H1 (cell line): Measurements from ENCODE around the gene RPRML. TPM values are rescaled to one million over a fixed set of nuclear protein-coding genes. Genes with fewer than 3 reads are reported as not detected.

ENCODE experiments used
- CTCF ChIA-PET: fragments of 300-600 bp; sonication (Branson Sonifier 250); formaldehyde crosslinking; loops from one replicate; lab custom pipeline; 2021; ENCODE audit not compliant: partially characterized antibody; lab: Charles Lee
- POLR2A ChIA-PET: fragments of 300-600 bp; sonication (Branson Sonifier 250); formaldehyde crosslinking; loops from one replicate; lab custom pipeline; 2021; ENCODE audit warnings: inconsistent platforms; ENCODE audit not compliant: partially characterized antibody; lab: Charles Lee
- DNase-seq, 2 experiments: peaks; one replicate each; pipeline versions ENCODE4 v3.0.0 to v3.0.0-alpha.2; 2010 to 2022; ENCODE audit warnings: low spot score in 2 of 2, low read depth in 1 of 2, mixed read lengths in 1 of 2
- FAIRE-seq: peaks from 2 replicates; lab custom pipeline; 2011; peaks lifted over from hg19 to GRCh38; lab: Jason Lieb, UNC
- H2AFZ ChIP-seq: 2 replicates; pipeline ENCODE4 v1.8.1; 2012; ENCODE audit warnings: low read length, inconsistent platforms
- H2AK5ac ChIP-seq: 2 replicates; pipeline ENCODE4 v1.6.1; 2013; ENCODE audit warnings: low read depth, low read length
- H2BK120ac ChIP-seq: replicated peaks from 2 replicates; pipeline ENCODE3; 2013; ENCODE audit warnings: low read depth, low read length, inconsistent platforms
- H2BK12ac ChIP-seq: 2 replicates; pipeline ENCODE4 v1.6.1; 2013; ENCODE audit warnings: low read depth, low read length
- H2BK15ac ChIP-seq: 2 replicates; pipeline ENCODE4 v1.6.1; 2013; ENCODE audit warnings: low read length
- H2BK20ac ChIP-seq: 2 replicates; pipeline ENCODE4 v1.6.1; 2013; ENCODE audit warnings: low read length
- H2BK5ac ChIP-seq: 2 replicates; pipeline ENCODE4 v1.6.1; 2013; ENCODE audit warnings: low read depth, low read length
- H3K14ac ChIP-seq: 2 replicates; pipeline ENCODE4 v1.6.1; 2013; ENCODE audit warnings: inconsistent platforms; ENCODE audit not compliant: insufficient read length
- H3K18ac ChIP-seq: 2 replicates; pipeline ENCODE4 v1.6.1; 2013; ENCODE audit warnings: low read length; ENCODE audit errors: extremely low read depth
- H3K23ac ChIP-seq: 2 replicates; pipeline ENCODE4 v1.6.1; 2013; ENCODE audit warnings: inconsistent platforms; ENCODE audit not compliant: insufficient read length
- H3K23me2 ChIP-seq: 2 replicates; pipeline ENCODE4 v1.6.1; 2013; ENCODE audit warnings: low read depth, low read length
- H3K27ac ChIP-seq: 2 replicates; pipeline ENCODE4 v1.6.1; 2011; ENCODE audit warnings: low read depth, low read length, inconsistent platforms
- H3K27me3 ChIP-seq, 4 experiments: replicated peaks in 1 of 4; 1 replicate in 1 of 4; 2 replicates in 3 of 4; pipeline versions ENCODE4 v1.6.1 to v1.8.1; 2011 to 2013; ENCODE audit warnings: low read length in 3 of 4, mild to moderate bottlenecking in 3 of 4, inconsistent platforms in 2 of 4, mixed read lengths in 2 of 4, moderate library complexity in 1 of 4; ENCODE audit not compliant: control insufficient read depth in 3 of 4, insufficient read depth in 3 of 4; ENCODE audit errors: extremely low read depth in 1 of 4
- H3K36me3 ChIP-seq, 4 experiments: 2 replicates each; pipeline versions ENCODE4 v1.6.1 to v1.8.1; 2011 to 2013; ENCODE audit warnings: mild to moderate bottlenecking in 4 of 4, low read length in 3 of 4, moderate library complexity in 2 of 4, control low read depth in 1 of 4, inconsistent platforms in 1 of 4; ENCODE audit not compliant: insufficient read depth in 4 of 4, control insufficient read depth in 2 of 4
- H3K4ac ChIP-seq: replicated peaks from 2 replicates; pipeline ENCODE3; 2013; ENCODE audit warnings: low read length, low read depth, mixed read lengths, inconsistent platforms; ENCODE audit not compliant: insufficient read length
- H3K4me1 ChIP-seq, 4 experiments: replicated peaks in 1 of 4; 1 replicate in 1 of 4; 2 replicates in 3 of 4; pipeline versions ENCODE4 v1.6.1 to v1.8.1; 2011 to 2013; ENCODE audit warnings: low read length in 3 of 4, inconsistent platforms in 2 of 4, mixed read lengths in 1 of 4; ENCODE audit not compliant: insufficient read depth in 4 of 4, control insufficient read depth in 3 of 4
- H3K4me2 ChIP-seq, 2 experiments: 2 replicates each; pipeline versions ENCODE4 v1.6.1 to v1.8.1; 2011 to 2013; ENCODE audit warnings: low read depth in 2 of 2, low read length in 2 of 2, control low read depth in 1 of 2, inconsistent platforms in 1 of 2, mild to moderate bottlenecking in 1 of 2; ENCODE audit not compliant: insufficient read depth in 1 of 2
- H3K4me3 ChIP-seq, 4 experiments: fragments of 200-600, 300-600 bp in 1 of 4; sonication (generic), shearing (Covaris generic), sonication (Bioruptor Twin) in 1 of 4; 2 replicates each; pipeline versions ENCODE4 v1.5.1 to v1.8.1; 2011 to 2016; ENCODE audit warnings: low read length in 4 of 4, low read depth in 3 of 4, control low read depth in 2 of 4, inconsistent platforms in 2 of 4, mild to moderate bottlenecking in 2 of 4, mixed read lengths in 1 of 4, moderate library complexity in 1 of 4; ENCODE audit not compliant: insufficient read depth in 2 of 4; ENCODE audit errors: extremely low read depth in 1 of 4
- H3K56ac ChIP-seq: replicated peaks from 2 replicates; pipeline ENCODE3; 2013; ENCODE audit warnings: low read depth, mild to moderate bottlenecking, mixed read lengths, low read length, inconsistent platforms; ENCODE audit not compliant: insufficient read length
- H3K79me1 ChIP-seq: 2 replicates; pipeline ENCODE4 v1.6.1; 2013; ENCODE audit warnings: low read depth, low read length, control low read depth
- H3K79me2 ChIP-seq, 2 experiments: 2 replicates each; pipeline versions ENCODE4 v1.6.1 to v1.8.1; 2012 to 2013; ENCODE audit warnings: low read length in 2 of 2, mild to moderate bottlenecking in 2 of 2, inconsistent platforms in 1 of 2; ENCODE audit not compliant: insufficient read depth in 2 of 2, control insufficient read depth in 1 of 2
- H3K9ac ChIP-seq, 4 experiments: replicated peaks in 1 of 4; 1 replicate in 1 of 4; 2 replicates in 3 of 4; pipeline versions ENCODE4 v1.6.1 to v1.8.1; 2011 to 2013; ENCODE audit warnings: low read depth in 3 of 4, low read length in 3 of 4, control low read depth in 2 of 4, mild to moderate bottlenecking in 2 of 4, moderate library complexity in 2 of 4, inconsistent platforms in 1 of 4; ENCODE audit errors: extremely low read depth in 1 of 4
- H3K9me3 ChIP-seq, 2 experiments: 2 replicates each; pipeline versions ENCODE4 v1.6.1 to v1.8.1; 2012 to 2013; ENCODE audit warnings: mild to moderate bottlenecking in 2 of 2, moderate library complexity in 2 of 2, control low read depth in 1 of 2, inconsistent platforms in 1 of 2, low read depth in 1 of 2, low read length in 1 of 2, mixed read lengths in 1 of 2; ENCODE audit not compliant: insufficient read depth in 2 of 2
- H4K20me1 ChIP-seq, 2 experiments: replicated peaks in 1 of 2; 2 replicates each; pipeline versions ENCODE3 to v1.8.1; 2011 to 2013; ENCODE audit warnings: inconsistent platforms in 2 of 2, low read length in 2 of 2, mild to moderate bottlenecking in 1 of 2; ENCODE audit not compliant: insufficient read depth in 2 of 2, control insufficient read depth in 1 of 2
- H4K5ac ChIP-seq: 2 replicates; pipeline ENCODE4 v1.6.1; 2013; ENCODE audit warnings: low read length, low read depth, mixed read lengths, inconsistent platforms; ENCODE audit not compliant: insufficient read length
- H4K8ac ChIP-seq: 2 replicates; pipeline ENCODE4 v1.8.0; 2013; ENCODE audit warnings: mild to moderate bottlenecking, moderate library complexity, low read length, inconsistent platforms; ENCODE audit not compliant: insufficient read depth; ENCODE audit errors: extremely low read depth
- H4K91ac ChIP-seq: replicated peaks from 2 replicates; pipeline ENCODE3; 2013; ENCODE audit warnings: low read length, mixed read lengths, inconsistent platforms; ENCODE audit not compliant: insufficient read length
- GTF2F1 ChIP-seq: IDR thresholded peaks from 2 replicates; pipeline ENCODE4 v1.6.1; 2012; ENCODE audit warnings: low read depth, low read length, improper control_type of control experiment, borderline replicate concordance
- POLR2A ChIP-seq, 2 experiments: IDR thresholded peaks; 1 replicate in 1 of 2; 2 replicates in 1 of 2; pipeline ENCODE4 v1.6.1; 2011; ENCODE audit warnings: low read depth in 2 of 2, low read length in 2 of 2, mild to moderate bottlenecking in 2 of 2; ENCODE audit errors: control extremely low read depth in 1 of 2
- RNF2 ChIP-seq: fragments of 200-900, 300-1000 bp; sonication (generic); IDR thresholded peaks from 2 replicates; pipeline ENCODE4 v1.7.1; 2016; ENCODE audit warnings: borderline replicate concordance, low read depth, mild to moderate bottlenecking, antibody characterized with exemption, low read length; ENCODE audit not compliant: poor library complexity, severe bottlenecking; ENCODE audit errors: missing control alignments
- SIN3A ChIP-seq, 2 experiments: IDR thresholded peaks in 1 of 2; conservative IDR thresholded peaks in 1 of 2; 2 replicates each; pipeline ENCODE4 v1.6.1; 2011 to 2012; ENCODE audit warnings: low read length in 2 of 2, improper control_type of control experiment in 1 of 2, low read depth in 1 of 2, mild to moderate bottlenecking in 1 of 2
- SIX5 ChIP-seq: IDR thresholded peaks from 2 replicates; pipeline ENCODE4 v1.6.1; 2011; ENCODE audit warnings: mild to moderate bottlenecking, low read depth, low read length
- polyA plus RNA-seq, 7 experiments: library from polyadenylated mRNA; depleted of rRNA in 3 of 7; stranded (reverse) in 5 of 7; unstranded in 2 of 7; fragments of >200 nt in 5 of 7; fragments of 200-250 nt in 2 of 7; gene quantifications; 1 replicate in 5 of 7; 2 replicates in 1 of 7; 4 replicates in 1 of 7; pipeline versions ENCODE4 v1.2.1 to v1.2.3, GENCODE V29; 2011 to 2013; ENCODE audit warnings: missing spikeins in 2 of 7, mixed read lengths in 2 of 7
- total RNA-seq: library from RNA; stranded (reverse); fragmentation: NEBNext Ultra II Directional; extraction: Animal tissue kit (Norgen Biotek cat#: 25700); gene quantifications from 2 replicates; pipeline ENCODE4 v1.2.1, GENCODE V29; 2021
- TF ChIP-seq, protein P1 (sequence below), 3 experiments: IDR thresholded peaks; 1 replicate in 2 of 3; 2 replicates in 1 of 3; pipeline versions ENCODE4 v1.5.1 to v1.6.1; 2011; ENCODE audit warnings: low read length in 3 of 3, mild to moderate bottlenecking in 3 of 3, inconsistent platforms in 2 of 3, low read depth in 1 of 3, moderate library complexity in 1 of 3; ENCODE audit not compliant: insufficient read depth in 1 of 3; ENCODE audit errors: control extremely low read depth in 1 of 3

Gene RPRML
- total and polyA plus RNA-seq, 2 of the 8 experiments (the other 6 are each of a cell fraction or from before 2014, with no cell fraction given), result 3.5 to 5.5 TPM

DNA sequence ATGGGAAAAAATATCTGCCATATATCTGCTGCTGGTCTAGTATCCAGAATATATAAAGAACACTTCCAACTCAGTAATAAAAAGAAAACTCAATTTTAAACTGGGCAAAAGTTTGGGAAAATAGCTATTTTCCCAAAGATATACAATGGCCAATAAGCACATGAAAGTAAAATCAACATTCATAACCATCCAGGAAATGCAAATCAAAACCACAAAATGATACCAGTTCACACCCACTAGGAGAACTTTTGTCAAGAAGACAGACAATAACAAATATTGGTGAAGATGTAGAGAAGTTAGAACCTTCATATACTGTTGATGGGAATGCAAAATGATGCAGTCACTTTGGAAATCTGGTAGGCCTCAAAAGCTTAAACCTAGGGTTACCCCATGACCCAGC, 33.4 kb upstream of the RPRML start:
- H3K9ac ChIP-seq, result no peak overlapping the region
- H3K27ac ChIP-seq, result no peak overlapping the region
- H3K4me3 ChIP-seq, result no peak overlapping the region
- H4K5ac ChIP-seq, result no peak overlapping the region
- no peaks in the 10 kb centered on the region for H4K20me1 ChIP-seq
- no peaks in the 10 kb centered on the region for H3K36me3 ChIP-seq
- no peak overlapping the region for H4K8ac ChIP-seq
- H3K56ac ChIP-seq, result no peak overlapping the region
- no peak overlapping the region for H3K14ac ChIP-seq
- no peak overlapping the region for H2AK5ac ChIP-seq
- no peak overlapping the region for H2BK120ac ChIP-seq
- no peak overlapping the region for H2BK12ac ChIP-seq
- POLR2A ChIA-PET, result no interaction called here
- H2BK20ac ChIP-seq, result no peak overlapping the region
- TF ChIP-seq, protein P1, sequence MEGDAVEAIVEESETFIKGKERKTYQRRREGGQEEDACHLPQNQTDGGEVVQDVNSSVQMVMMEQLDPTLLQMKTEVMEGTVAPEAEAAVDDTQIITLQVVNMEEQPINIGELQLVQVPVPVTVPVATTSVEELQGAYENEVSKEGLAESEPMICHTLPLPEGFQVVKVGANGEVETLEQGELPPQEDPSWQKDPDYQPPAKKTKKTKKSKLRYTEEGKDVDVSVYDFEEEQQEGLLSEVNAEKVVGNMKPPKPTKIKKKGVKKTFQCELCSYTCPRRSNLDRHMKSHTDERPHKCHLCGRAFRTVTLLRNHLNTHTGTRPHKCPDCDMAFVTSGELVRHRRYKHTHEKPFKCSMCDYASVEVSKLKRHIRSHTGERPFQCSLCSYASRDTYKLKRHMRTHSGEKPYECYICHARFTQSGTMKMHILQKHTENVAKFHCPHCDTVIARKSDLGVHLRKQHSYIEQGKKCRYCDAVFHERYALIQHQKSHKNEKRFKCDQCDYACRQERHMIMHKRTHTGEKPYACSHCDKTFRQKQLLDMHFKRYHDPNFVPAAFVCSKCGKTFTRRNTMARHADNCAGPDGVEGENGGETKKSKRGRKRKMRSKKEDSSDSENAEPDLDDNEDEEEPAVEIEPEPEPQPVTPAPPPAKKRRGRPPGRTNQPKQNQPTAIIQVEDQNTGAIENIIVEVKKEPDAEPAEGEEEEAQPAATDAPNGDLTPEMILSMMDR (IDR thresholded peaks at IDR 0.05; ENCODE audit: control extremely low read depth in 1 of 3, insufficient read depth in 1 of 3, low read depth in 1 of 3, low read length in 3 of 3), result no peak
- no peak for TF ChIP-seq SIN3A (conservative IDR thresholded peaks at IDR 0.05 in 1 of 2, IDR thresholded peaks at IDR 0.05 in 1 of 2; ENCODE audit: low read depth in 1 of 2, low read length in 2 of 2)
- TF ChIP-seq SIX5, result no peak
- no peak for TF ChIP-seq RNF2
- no peak for TF ChIP-seq GTF2F1
- TF ChIP-seq POLR2A (IDR thresholded peaks at IDR 0.05; ENCODE audit: control extremely low read depth in 1 of 2, low read depth in 2 of 2, low read length in 2 of 2), result no peak
- H3K23me2 ChIP-seq, result no peaks in the 10 kb centered on the region
- no peak overlapping the region for H3K18ac ChIP-seq
- no peaks in the 10 kb centered on the region for H3K79me2 ChIP-seq
- DNase-seq, result no peak
- CTCF ChIA-PET, result no interaction called here
- H3K4ac ChIP-seq, result no peak overlapping the region
- no peak overlapping the region for H2BK15ac ChIP-seq
- H3K79me1 ChIP-seq, result no peaks in the 10 kb centered on the region
- FAIRE-seq, result no peak
- no peak overlapping the region for H3K4me2 ChIP-seq
- no peaks in the 10 kb centered on the region for H3K27me3 ChIP-seq
- no peak overlapping the region for H2AFZ ChIP-seq
- no peak overlapping the region for H4K91ac ChIP-seq
- no peaks in the 10 kb centered on the region for H3K9me3 ChIP-seq
- no peak overlapping the region for H2BK5ac ChIP-seq
- no peak overlapping the region for H3K23ac ChIP-seq
- no peaks in the 10 kb centered on the region for H3K4me1 ChIP-seq
